Prostate gland (tissue), 2 donors: ENCODE results near the gene MFAP3L.

Experiments
- CTCF ChIP-seq, 4 experiments: fragments of 200-600 bp in 2 of 4; fragments of 450-650 bp in 2 of 4; sonication (generic) in 2 of 4; IDR thresholded peaks; 1 replicate in 3 of 4; 2 replicates in 1 of 4; pipeline ENCODE4 v1.5.1; 2016 to 2019; ENCODE audit warnings: antibody characterized with exemption in 4 of 4, mild to moderate bottlenecking in 2 of 4, moderate library complexity in 2 of 4
- POLR2A ChIP-seq: fragments of 450-650 bp; IDR thresholded peaks from one replicate; pipeline ENCODE4 v1.6.1; 2016; ENCODE audit warnings: antibody characterized with exemption, mild to moderate bottlenecking

GRCh38 chr4:169976951-169977350 lies 49.2 kb downstream of the MFAP3L start:
- TF ChIP-seq CTCF (IDR thresholded peaks at IDR 0.05): no peak
- TF ChIP-seq POLR2A: no peak
